PFSK-1 (cell line): ENCODE data around the gene PIGL.

ENCODE experiments used
- POLR2AphosphoS5 ChIP-seq: IDR thresholded peaks from 2 replicates; pipeline ENCODE4 v1.6.1; 2012; ENCODE audit warnings: low read depth, mild to moderate bottlenecking, control low read depth, low read length, moderate library complexity
- TAF1 ChIP-seq: IDR thresholded peaks from 2 replicates; pipeline ENCODE4 v1.6.1; 2012; ENCODE audit warnings: low read length, control low read depth, borderline replicate concordance; ENCODE audit not compliant: insufficient read depth

- TF ChIP-seq TAF1 (no peak), POLR2AphosphoS5 (no peak)
These were observed 134.8 kb downstream of the PIGL start for GRCh38 chr17:16351831-16352230.
